HepG2 (cell line): ENCODE measurements around the gene GRAMD1A. TPM values are rescaled to one million over a fixed set of nuclear protein-coding genes. Genes with fewer than 3 reads are reported as not detected.

Source experiments
- CTCF ChIP-seq: sonication (generic); formaldehyde crosslinking; IDR thresholded peaks from 2 replicates; pipeline ENCODE4 v1.5.0; 2020; ENCODE audit warnings: mild to moderate bottlenecking, missing genetic modification reagents, moderate library complexity
- HBP1 ChIP-seq: IDR thresholded peaks from 2 replicates; pipeline ENCODE4 v1.6.1; 2016; ENCODE audit warnings: low read depth, control low read depth
- TEF ChIP-seq: sonication (generic); formaldehyde crosslinking; IDR thresholded peaks from 2 replicates; pipeline ENCODE4 v1.5.0; 2020; ENCODE audit warnings: missing genetic modification reagents
- ZNF619 ChIP-seq: sonication (generic); formaldehyde crosslinking; IDR thresholded peaks from 2 replicates; pipeline ENCODE4 v1.4.0; 2020; ENCODE audit warnings: mild to moderate bottlenecking, missing genetic modification reagents
- polyA plus RNA-seq, 8 experiments: library from polyadenylated mRNA; depleted of rRNA in 3 of 8; stranded (reverse) in 7 of 8; unstranded in 1 of 8; fragments of >200 nt; fragmentation: Illumina TruSeq in 4 of 8; extraction: Trizol in 4 of 8; gene quantifications; 2 replicates each; pipeline versions ENCODE4 v1.2.1 to v1.2.3, GENCODE V29; 2011 to 2016; ENCODE audit warnings: low read depth in 4 of 8, missing spikeins in 1 of 8, mixed read lengths in 1 of 8; ENCODE audit not compliant: insufficient read depth in 1 of 8
- total RNA-seq, 5 experiments: library from RNA; depleted of rRNA; stranded (reverse); fragments of >200 nt; fragmentation: Illumina TruSeq; extraction: Trizol; gene quantifications; 2 replicates each; pipeline ENCODE4 v1.2.3, GENCODE V29; 2016; ENCODE audit warnings: low read depth in 1 of 5
- TF ChIP-seq, protein P1 (sequence below): sonication (generic); formaldehyde crosslinking; IDR thresholded peaks from 2 replicates; pipeline ENCODE4 v1.4.0; 2020; ENCODE audit warnings: mild to moderate bottlenecking, missing genetic modification reagents

Gene GRAMD1A
- total and polyA plus RNA-seq, 2 of the 13 experiments (the other 11 are each of a cell fraction or from before 2014, with no cell fraction given) = 14.7 to 181 TPM

DNA sequence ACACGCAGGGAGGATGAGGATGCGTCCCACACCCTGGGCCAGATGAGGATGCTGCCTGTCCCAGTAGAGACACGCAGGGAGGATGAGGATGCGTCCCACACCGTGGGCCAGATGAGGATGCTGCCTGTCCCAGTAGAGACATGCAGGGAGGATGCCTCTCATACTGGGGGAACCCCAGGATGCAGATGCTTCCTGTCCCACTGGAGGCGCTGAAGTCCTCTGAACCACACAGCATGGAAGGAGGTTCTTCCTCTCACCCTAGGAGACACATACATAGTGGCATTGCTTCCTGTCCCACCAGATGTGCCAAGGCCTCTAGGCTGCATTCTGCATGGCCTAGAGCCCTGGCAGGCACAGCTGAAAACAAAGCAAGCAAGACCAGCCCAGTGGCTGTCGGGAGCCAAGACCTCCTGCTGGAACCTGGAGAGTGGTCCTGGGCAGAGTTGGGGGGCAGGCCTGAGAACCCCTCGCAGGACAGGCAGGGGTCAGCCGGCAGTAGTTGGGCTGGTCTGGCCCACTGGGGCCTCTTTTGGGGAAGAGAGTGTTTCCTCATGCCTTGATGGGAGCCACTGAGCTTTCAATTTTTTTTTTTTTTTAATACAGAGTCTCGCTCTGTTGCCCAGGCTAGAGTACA, 45.7 kb downstream of the GRAMD1A start (continued):
- TF ChIP-seq, protein P1, sequence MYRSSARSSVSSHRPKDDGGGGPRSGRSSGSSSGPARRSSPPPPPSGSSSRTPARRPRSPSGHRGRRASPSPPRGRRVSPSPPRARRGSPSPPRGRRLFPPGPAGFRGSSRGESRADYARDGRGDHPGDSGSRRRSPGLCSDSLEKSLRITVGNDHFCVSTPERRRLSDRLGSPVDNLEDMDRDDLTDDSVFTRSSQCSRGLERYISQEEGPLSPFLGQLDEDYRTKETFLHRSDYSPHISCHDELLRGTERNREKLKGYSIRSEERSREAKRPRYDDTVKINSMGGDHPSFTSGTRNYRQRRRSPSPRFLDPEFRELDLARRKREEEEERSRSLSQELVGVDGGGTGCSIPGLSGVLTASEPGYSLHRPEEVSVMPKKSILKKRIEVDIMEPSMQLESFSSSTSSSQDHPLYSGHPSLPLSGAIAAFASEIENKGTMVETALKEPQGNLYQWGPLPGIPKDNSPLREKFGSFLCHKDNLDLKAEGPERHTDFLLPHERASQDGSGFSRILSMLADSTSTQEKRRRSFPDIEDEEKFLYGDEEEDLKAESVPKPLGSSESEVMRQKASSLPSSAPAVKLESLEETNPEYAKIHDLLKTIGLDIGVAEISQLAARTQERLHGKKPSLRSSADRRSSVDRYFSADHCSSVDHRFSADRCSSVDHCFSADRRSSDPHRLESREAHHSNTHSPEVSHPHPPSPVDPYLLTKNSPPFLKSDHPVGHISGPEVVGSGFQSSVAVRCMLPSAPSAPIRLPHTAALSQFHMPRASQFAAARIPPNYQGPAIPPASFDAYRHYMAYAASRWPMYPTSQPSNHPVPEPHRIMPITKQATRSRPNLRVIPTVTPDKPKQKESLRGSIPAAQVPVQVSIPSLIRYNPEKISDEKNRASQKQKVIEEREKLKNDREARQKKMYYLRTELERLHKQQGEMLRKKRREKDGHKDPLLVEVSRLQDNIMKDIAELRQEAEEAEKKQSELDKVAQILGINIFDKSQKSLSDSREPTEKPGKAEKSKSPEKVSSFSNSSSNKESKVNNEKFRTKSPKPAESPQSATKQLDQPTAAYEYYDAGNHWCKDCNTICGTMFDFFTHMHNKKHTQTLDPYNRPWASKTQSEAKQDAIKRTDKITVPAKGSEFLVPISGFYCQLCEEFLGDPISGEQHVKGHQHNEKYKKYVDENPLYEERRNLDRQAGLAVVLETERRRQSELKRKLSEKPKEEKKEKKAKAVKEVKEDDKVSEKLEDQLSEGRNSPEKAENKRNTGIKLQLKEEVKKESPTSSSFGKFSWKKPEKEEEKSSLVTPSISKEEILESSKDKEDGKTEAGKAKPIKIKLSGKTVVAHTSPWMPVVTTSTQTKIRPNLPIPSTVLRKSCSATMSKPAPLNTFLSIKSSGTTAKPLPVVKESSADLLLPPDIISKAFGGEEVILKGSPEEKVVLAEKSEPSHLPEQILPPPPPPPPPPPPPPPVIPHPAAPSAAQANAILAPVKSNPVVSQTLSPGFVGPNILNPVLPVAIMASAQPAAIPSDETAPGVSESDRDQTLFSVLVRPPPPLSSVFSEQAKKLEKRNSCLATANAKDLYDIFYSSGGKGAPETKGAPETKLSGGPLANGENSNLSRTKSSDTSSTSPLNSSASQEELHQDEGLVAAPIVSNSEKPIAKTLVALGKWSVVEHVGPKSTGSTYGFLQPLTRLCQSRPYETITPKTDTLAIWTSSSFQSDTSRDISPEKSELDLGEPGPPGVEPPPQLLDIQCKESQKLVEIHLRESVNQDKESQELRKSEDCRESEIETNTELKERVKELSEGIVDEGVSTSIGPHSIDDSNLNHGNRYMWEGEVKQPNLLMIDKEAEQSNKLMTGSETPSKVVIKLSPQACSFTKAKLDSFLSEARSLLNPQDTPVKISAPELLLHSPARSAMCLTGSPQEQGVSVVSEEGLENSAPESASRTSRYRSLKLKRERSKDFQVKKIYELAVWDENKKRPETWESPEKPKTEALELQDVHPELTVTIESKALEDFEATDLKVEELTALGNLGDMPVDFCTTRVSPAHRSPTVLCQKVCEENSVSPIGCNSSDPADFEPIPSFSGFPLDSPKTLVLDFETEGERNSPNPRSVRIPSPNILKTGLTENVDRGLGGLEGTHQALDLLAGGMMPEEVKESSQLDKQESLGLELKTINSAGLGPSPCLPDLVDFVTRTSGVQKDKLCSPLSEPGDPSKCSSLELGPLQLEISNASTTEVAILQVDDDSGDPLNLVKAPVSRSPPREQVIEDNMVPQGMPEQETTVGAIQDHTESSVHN (CRISPR knock-in tag) = no peak
- TF ChIP-seq CTCF = peak; percentile 31; the same call in 1 of the 2 replicates
- no peak for TF ChIP-seq HBP1 (CRISPR knock-in tag)
- no peak for TF ChIP-seq TEF (CRISPR knock-in tag)
- no peak for TF ChIP-seq ZNF619 (CRISPR knock-in tag)
